Chondrocyte (in vitro differentiated cells): ENCODE measurements around the gene FAM131A. TPM values are rescaled to one million over a fixed set of nuclear protein-coding genes. Genes with fewer than 3 reads are reported as not detected.

Experiments
- DNase-seq: peaks from one replicate; pipeline ENCODE4 v3.0.0; 2021; ENCODE audit warnings: mixed read lengths, low spot score
- H3K27ac Mint-ChIP-seq: one replicate; pipeline ENCODE4 v1.8.0; 2021; ENCODE audit warnings: mild to moderate bottlenecking, moderate library complexity, mixed read lengths; ENCODE audit not compliant: unreplicated experiment
- H3K27me3 Mint-ChIP-seq: 2 replicates; pipeline ENCODE4 v1.8.0; 2021; ENCODE audit warnings: low read depth, mixed read lengths
- H3K36me3 Mint-ChIP-seq: 2 replicates; pipeline ENCODE4 v1.8.0; 2021; ENCODE audit warnings: low read depth, mixed read lengths
- H3K4me1 Mint-ChIP-seq: 2 replicates; pipeline ENCODE4 v1.8.0; 2021; ENCODE audit warnings: low read depth, mild to moderate bottlenecking, mixed read lengths
- H3K4me3 Mint-ChIP-seq: one replicate; pipeline ENCODE4 v1.8.0; 2021; ENCODE audit warnings: mild to moderate bottlenecking, moderate library complexity, mixed read lengths; ENCODE audit not compliant: unreplicated experiment
- H3K9me3 Mint-ChIP-seq: 2 replicates; pipeline ENCODE4 v1.8.0; 2021; ENCODE audit warnings: low read depth, mixed read lengths
- CTCF ChIP-seq: fragments of 200-600 bp; sonication (generic); IDR thresholded peaks from 2 replicates; pipeline ENCODE4 v1.5.0; 2021; ENCODE audit warnings: antibody characterized with exemption, mild to moderate bottlenecking, moderate library complexity
- total RNA-seq: library from RNA; stranded (reverse); gene quantifications from 3 replicates; pipeline ENCODE4 v1.2.1, GENCODE V29; 2021

Gene FAM131A
- total RNA-seq, 1 donor from 2014 or later = 13.4 TPM

- Mint-ChIP-seq H3K4me1 (peaks cover 20% of the 10 kb centered on the region), H3K9me3 (no peaks in the 10 kb centered on the region), H3K27me3 (no peaks in the 10 kb centered on the region), H3K36me3 (peaks cover 2% of the 10 kb centered on the region), H3K4me3 (no peak overlapping the region), H3K27ac (no peak overlapping the region)
- no peak for TF ChIP-seq CTCF
- peak; percentile 5 for DNase-seq
Observed at GRCh38 chr3:184295771-184296170, 41.6 kb upstream of the FAM131A start.

DNA sequence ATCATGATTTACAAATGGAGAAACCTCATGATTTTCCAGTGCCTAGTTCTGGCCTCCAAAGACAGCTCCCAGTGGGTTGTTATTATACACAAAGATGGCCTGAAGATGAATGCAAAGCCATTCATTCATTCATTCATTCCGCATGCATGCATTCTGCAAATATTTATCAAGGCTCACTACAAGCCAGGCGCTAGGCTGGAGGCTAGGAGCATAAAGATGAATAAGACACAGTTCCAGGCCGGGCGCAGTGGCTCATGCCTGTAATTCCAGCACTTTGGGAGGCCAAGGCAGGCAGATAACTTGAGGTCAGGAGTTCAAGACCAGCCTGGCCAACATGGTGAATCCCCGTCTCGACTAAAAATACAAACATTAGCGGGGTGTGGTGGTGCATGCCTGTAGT, 40.8 kb upstream of the FAM131A start:
- H3K4me3 Mint-ChIP-seq = no peak overlapping the region
- no peak overlapping the region for H3K27ac Mint-ChIP-seq
- no peaks in the 10 kb centered on the region for H3K9me3 Mint-ChIP-seq
- no peaks in the 10 kb centered on the region for H3K27me3 Mint-ChIP-seq
- H3K36me3 Mint-ChIP-seq = peaks cover 5% of the 10 kb centered on the region
- no peak for DNase-seq
- no peak for TF ChIP-seq CTCF
- peaks cover 24% of the 10 kb centered on the region for H3K4me1 Mint-ChIP-seq

- H3K4me3 Mint-ChIP-seq = peak within 1 kb of the TSS; percentile 89
- H3K9me3 Mint-ChIP-seq = no peaks in the 10 kb centered on the region
- H3K4me1 Mint-ChIP-seq = peaks cover 25% of the 10 kb centered on the region
- H3K27me3 Mint-ChIP-seq = no peaks in the 10 kb centered on the region
- TF ChIP-seq CTCF = no peak
- peak within 1 kb of the TSS; percentile 94 for H3K27ac Mint-ChIP-seq
- DNase-seq = peak; percentile 99
- peaks cover 16% of the 10 kb centered on the region for H3K36me3 Mint-ChIP-seq
Observed at GRCh38 chr3:184298759-184299487, 38.5 kb upstream of the FAM131A start, which contains the start of gene PSMD2. PSMD2 (plus strand) TSS chr3:184299241; CDS start chr3:184299267, 26 bp downstream.

GRCh38 chr3:184299488-184300377, 37.7 kb upstream of the FAM131A start:
- H3K9me3 Mint-ChIP-seq = no peaks in the 10 kb centered on the region
- peak overlapping the region; percentile 89 for H3K4me3 Mint-ChIP-seq
- no peaks in the 10 kb centered on the region for H3K27me3 Mint-ChIP-seq
- TF ChIP-seq CTCF = no peak
- peak overlapping the region; percentile 94 for H3K27ac Mint-ChIP-seq
- DNase-seq = no peak
- peaks cover 23% of the 10 kb centered on the region for H3K36me3 Mint-ChIP-seq
- peaks cover 25% of the 10 kb centered on the region for H3K4me1 Mint-ChIP-seq

DNA sequence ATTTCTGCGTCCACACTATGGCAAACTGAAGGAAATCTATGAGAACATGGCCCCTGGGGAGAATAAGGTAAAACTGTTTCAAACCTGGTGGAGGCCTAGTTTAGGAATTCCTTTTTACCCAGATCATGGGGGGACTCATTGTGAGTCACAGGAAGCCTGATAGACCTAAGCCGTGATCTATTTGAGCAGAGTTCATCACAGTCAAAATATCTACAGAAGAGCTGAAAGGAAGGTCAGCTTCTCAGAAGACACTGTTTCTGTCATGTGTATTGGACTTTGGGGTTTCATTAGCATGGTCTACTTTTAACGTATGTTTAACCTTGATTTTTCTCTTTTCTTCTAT, 37.1 kb upstream of the FAM131A start:
- no peaks in the 10 kb centered on the region for H3K27me3 Mint-ChIP-seq
- peak overlapping the region; percentile 94 for H3K27ac Mint-ChIP-seq
- peak overlapping the region; percentile 89 for H3K4me3 Mint-ChIP-seq
- H3K36me3 Mint-ChIP-seq = peaks cover 25% of the 10 kb centered on the region
- H3K4me1 Mint-ChIP-seq = peaks cover 25% of the 10 kb centered on the region
- no peak for TF ChIP-seq CTCF
- no peaks in the 10 kb centered on the region for H3K9me3 Mint-ChIP-seq
- no peak for DNase-seq
